ENCODE measurements around the gene CLMP. TPM values are rescaled to one million over a fixed set of nuclear protein-coding genes. Genes with fewer than 3 reads are reported as not detected.

The CLMP gene
- total RNA-seq, 1 donor from 2014 or later = 3.4 TPM

GRCh38 chr11:123150882-123151281, 44.2 kb downstream of the CLMP start:
- intact Hi-C loops (cut with micrococcal nuclease) = no loop called here
- no peak for DNase-seq
- no peaks in the 10 kb centered on the region for H3K9me3 ChIP-seq (replicated peaks)
- H3K27me3 ChIP-seq (ENCODE audit: low read depth) = peaks cover 49% of the 10 kb centered on the region
- H3K4me1 ChIP-seq = no peaks in the 10 kb centered on the region
- H3K4me3 ChIP-seq = no peak overlapping the region
- H3K36me3 ChIP-seq = no peaks in the 10 kb centered on the region
- H3K27ac ChIP-seq (replicated peaks) = no peak overlapping the region
- TF ChIP-seq CTCF (IDR thresholded peaks at IDR 0.05; ENCODE audit: borderline replicate concordance) = no peak

- H3K9me3 ChIP-seq (replicated peaks) = no peaks in the 10 kb centered on the region
- no peak overlapping the region for H3K4me3 ChIP-seq
- peaks cover 44% of the 10 kb centered on the region for H3K27me3 ChIP-seq (ENCODE audit: low read depth)
- TF ChIP-seq CTCF (IDR thresholded peaks at IDR 0.05; ENCODE audit: borderline replicate concordance) = no peak
- DNase-seq = no peak
- H3K36me3 ChIP-seq = no peaks in the 10 kb centered on the region
- H3K27ac ChIP-seq (replicated peaks) = no peak overlapping the region
- no peaks in the 10 kb centered on the region for H3K4me1 ChIP-seq
- intact Hi-C loops (cut with micrococcal nuclease) = no loop called here
Observed at GRCh38 chr11:123148965-123149364, 46.1 kb downstream of the CLMP start.

- Histone ChIP-seq H3K27ac (replicated peaks) (no peak overlapping the region), H3K4me1 (no peaks in the 10 kb centered on the region)
- intact Hi-C loops (cut with micrococcal nuclease) = no loop called here
Observed at GRCh38 chr11:123145661-123146060, 49.4 kb downstream of the CLMP start.

GRCh38 chr11:123145220-123145619, 49.8 kb downstream of the CLMP start:
- H3K9me3 ChIP-seq (replicated peaks) = no peaks in the 10 kb centered on the region
- TF ChIP-seq CTCF (IDR thresholded peaks at IDR 0.05; ENCODE audit: borderline replicate concordance) = no peak
- H3K4me1 ChIP-seq = no peaks in the 10 kb centered on the region
- DNase-seq = no peak
- no peak overlapping the region for H3K4me3 ChIP-seq
- no peaks in the 10 kb centered on the region for H3K36me3 ChIP-seq
- H3K27ac ChIP-seq (replicated peaks) = no peak overlapping the region
- intact Hi-C loops (cut with micrococcal nuclease) = no loop called here
- peaks cover 32% of the 10 kb centered on the region for H3K27me3 ChIP-seq (ENCODE audit: low read depth)

More at GRCh38 chr11:123145661-123146060, 49.4 kb downstream of the CLMP start:
- TF ChIP-seq CTCF (IDR thresholded peaks at IDR 0.05; ENCODE audit: borderline replicate concordance) = no peak
- no peak for DNase-seq
- Histone ChIP-seq H3K9me3 (replicated peaks) (no peaks in the 10 kb centered on the region), H3K27me3 (ENCODE audit: low read depth) (peaks cover 34% of the 10 kb centered on the region), H3K4me3 (no peak overlapping the region), H3K36me3 (no peaks in the 10 kb centered on the region)

- H3K4me1 ChIP-seq = no peaks in the 10 kb centered on the region
- no peaks in the 10 kb centered on the region for H3K36me3 ChIP-seq
- no peak overlapping the region for H3K27ac ChIP-seq (replicated peaks)
Observed at GRCh38 chr11:123144707-123145106, 50.3 kb downstream of the CLMP start.

More at GRCh38 chr11:123144707-123145106, 50.3 kb downstream of the CLMP start:
- intact Hi-C loops (cut with micrococcal nuclease) = no loop called here
- peaks cover 32% of the 10 kb centered on the region for H3K27me3 ChIP-seq (ENCODE audit: low read depth)
- H3K9me3 ChIP-seq (replicated peaks) = no peaks in the 10 kb centered on the region
- H3K4me3 ChIP-seq = no peak overlapping the region
- DNase-seq = no peak
- no peak for TF ChIP-seq CTCF (IDR thresholded peaks at IDR 0.05; ENCODE audit: borderline replicate concordance)
